Measurements from ENCODE around the gene SMIM36.
"Not testable (repeated sequence)": the region's sequence is repeated elsewhere in the genome, so short reads cannot be mapped to it uniquely, and the experiment has no call there.

Gene SMIM36

GRCh38 chr17:55435408-55435807, 75.8 kb downstream of the SMIM36 start:
- DNase-seq (ENCODE audit: low read depth, low spot score) = no peak

- DNase-seq (ENCODE audit: low read depth, low spot score) = no peak
Measured at GRCh38 chr17:55434721-55435120, 76.5 kb downstream of the SMIM36 start.

- no peak for DNase-seq (ENCODE audit: low read depth, low spot score)
Measured at GRCh38 chr17:55433629-55434422, 77.4 kb downstream of the SMIM36 start.

GRCh38 chr17:55433029-55433628, 78.1 kb downstream of the SMIM36 start:
- no peak for DNase-seq (ENCODE audit: low read depth, low spot score)

- DNase-seq (ENCODE audit: low read depth, low spot score) = no peak
Measured at GRCh38 chr17:55432358-55433028, 78.8 kb downstream of the SMIM36 start.

- DNase-seq (ENCODE audit: low read depth, low spot score) = not testable (repeated sequence)
Measured at GRCh38 chr17:55431914-55432313, 79.3 kb downstream of the SMIM36 start.

- no peak for DNase-seq (ENCODE audit: low read depth, low spot score)
Measured at GRCh38 chr17:55430541-55431288, 80.5 kb downstream of the SMIM36 start.

GRCh38 chr17:55427587-55427882, 83.7 kb downstream of the SMIM36 start:
- no peak for DNase-seq (ENCODE audit: low read depth, low spot score)

GRCh38 chr17:55426851-55427586, 84.2 kb downstream of the SMIM36 start:
- no peak for DNase-seq (ENCODE audit: low read depth, low spot score)

GRCh38 chr17:55424893-55425540, 86.2 kb downstream of the SMIM36 start:
- DNase-seq (ENCODE audit: low read depth, low spot score) = no peak

GRCh38 chr17:55423535-55423934, 87.7 kb downstream of the SMIM36 start:
- DNase-seq (ENCODE audit: low read depth, low spot score) = no peak

GRCh38 chr17:55422828-55423164, 88.5 kb downstream of the SMIM36 start:
- DNase-seq (ENCODE audit: low read depth, low spot score) = not testable (repeated sequence)

GRCh38 chr17:55421179-55421934, 89.9 kb downstream of the SMIM36 start, which contains the start of gene MMD:
Gene MMD, minus strand, starts transcription at chr17:55421835. Its CDS starts 140 bp downstream, at chr17:55421695.
- no peak for DNase-seq (ENCODE audit: low read depth, low spot score)

GRCh38 chr17:55420776-55421178, 90.5 kb downstream of the SMIM36 start:
- no peak for DNase-seq (ENCODE audit: low read depth, low spot score)

GRCh38 chr17:55420067-55420775, 91.0 kb downstream of the SMIM36 start:
- DNase-seq (ENCODE audit: low read depth, low spot score) = no peak

GRCh38 chr17:55418369-55419268, 92.6 kb downstream of the SMIM36 start:
- DNase-seq (ENCODE audit: low read depth, low spot score) = no peak

- DNase-seq (ENCODE audit: low read depth, low spot score) = no peak
Measured at GRCh38 chr17:55417411-55418268, 93.6 kb downstream of the SMIM36 start.
